ENCODE data around the gene CCDC18.
A peak's percentile ranks its signal among the peaks of the same experiment; 100 is the strongest.
"Not testable (repeated sequence)": the region's sequence is repeated elsewhere in the genome, so short reads cannot be mapped to it uniquely, and the experiment has no call there.

The CCDC18 gene

GRCh38 chr1:93239863-93240262, 59.3 kb downstream of the CCDC18 start:
- no peak for FAIRE-seq

- not testable (repeated sequence) for FAIRE-seq
Observed at GRCh38 chr1:93243233-93243632, 62.7 kb downstream of the CCDC18 start.

- no peak for FAIRE-seq
Observed at GRCh38 chr1:93244298-93245069, 64.0 kb downstream of the CCDC18 start.

- FAIRE-seq, result no peak
Observed at GRCh38 chr1:93251966-93252365, 71.4 kb downstream of the CCDC18 start.

GRCh38 chr1:93252598-93252997, 72.1 kb downstream of the CCDC18 start:
- FAIRE-seq, result no peak

GRCh38 chr1:93253516-93253915, 73.0 kb downstream of the CCDC18 start:
- no peak for FAIRE-seq

- FAIRE-seq, result no peak
Observed at GRCh38 chr1:93255222-93256079, 74.9 kb downstream of the CCDC18 start.

GRCh38 chr1:93256433-93256832, 75.9 kb downstream of the CCDC18 start:
- FAIRE-seq, result no peak

- FAIRE-seq, result peak; percentile 31
Observed at GRCh38 chr1:93257889-93258288, 77.4 kb downstream of the CCDC18 start.

- FAIRE-seq, result not testable (repeated sequence)
Observed at GRCh38 chr1:93260726-93261125, 80.2 kb downstream of the CCDC18 start.

GRCh38 chr1:93262645-93263044, 82.1 kb downstream of the CCDC18 start:
- FAIRE-seq, result no peak

- not testable (repeated sequence) for FAIRE-seq
Observed at GRCh38 chr1:93268888-93269287, 88.4 kb downstream of the CCDC18 start.

- FAIRE-seq, result not testable (repeated sequence)
Observed at GRCh38 chr1:93275262-93275633, 94.7 kb downstream of the CCDC18 start.

GRCh38 chr1:93275634-93276295, 95.2 kb downstream of the CCDC18 start:
- no peak for FAIRE-seq

GRCh38 chr1:93277530-93277929, 97.0 kb downstream of the CCDC18 start:
- not testable (repeated sequence) for FAIRE-seq

- FAIRE-seq, result no peak
Observed at GRCh38 chr1:93283496-93283895, 103.0 kb downstream of the CCDC18 start.

GRCh38 chr1:93288558-93288957, 108.0 kb downstream of the CCDC18 start:
- FAIRE-seq, result no peak

- FAIRE-seq, result no peak
Observed at GRCh38 chr1:93296555-93297154, 116.1 kb downstream of the CCDC18 start.

- no peak for FAIRE-seq
Observed at GRCh38 chr1:93301131-93301530, 120.6 kb downstream of the CCDC18 start.

GRCh38 chr1:93302078-93302477, 121.6 kb downstream of the CCDC18 start:
- FAIRE-seq, result no peak

GRCh38 chr1:93304716-93305138, 124.2 kb downstream of the CCDC18 start:
- FAIRE-seq, result peak; percentile 82

- FAIRE-seq, result no peak
Observed at GRCh38 chr1:93306920-93307319, 126.4 kb downstream of the CCDC18 start.

GRCh38 chr1:93313026-93313425, 132.5 kb downstream of the CCDC18 start:
- FAIRE-seq, result no peak

Measured in TTC549 (cell line).